ENCODE results near the gene NLK. TPM values are rescaled to one million over a fixed set of nuclear protein-coding genes. Genes with fewer than 3 reads are reported as not detected.

The NLK gene
- polyA plus RNA-seq, 1 experiment, result 24.5 TPM

GRCh38 chr17:28216052-28216451 is 173.6 kb downstream of the NLK start:
- CTCF ChIA-PET, result interaction anchor here (1.1 kb wide), 1 partner anchor 36 kb away, joined by 3 read pairs; no protein-coding TSS in a partner anchor

GRCh38 chr17:28216528-28216927 is 174.1 kb downstream of the NLK start:
- CTCF ChIA-PET, result interaction anchor here (1.1 kb wide), 1 partner anchor 36 kb away, joined by 3 read pairs; no protein-coding TSS in a partner anchor
- TF ChIP-seq CTCF (IDR thresholded peaks at IDR 0.05; ENCODE audit: low read depth, low read length), result no peak
- DNase-seq (ENCODE audit: low read depth, low spot score), result no peak
- Histone ChIP-seq H3K4me3 (ENCODE audit: low read depth, low read length) (no peak overlapping the region), H3K27me3 (ENCODE audit: control insufficient read depth, insufficient read depth, low read length) (no peaks in the 10 kb centered on the region), H3K9me3 (ENCODE audit: control insufficient read depth, insufficient read depth, low read length) (peaks cover 7% of the 10 kb centered on the region; the same call in 1 of the 2 replicates), H3K27ac (ENCODE audit: low read depth, low read length) (no peak overlapping the region)
- POLR2A ChIA-PET, result no interaction called here

More at GRCh38 chr17:28216052-28216451, 173.6 kb downstream of the NLK start:
- Histone ChIP-seq H3K27me3 (ENCODE audit: control insufficient read depth, insufficient read depth, low read length) (no peaks in the 10 kb centered on the region), H3K4me3 (ENCODE audit: low read depth, low read length) (no peak overlapping the region), H3K27ac (ENCODE audit: low read depth, low read length) (no peak overlapping the region), H3K9me3 (ENCODE audit: control insufficient read depth, insufficient read depth, low read length) (peaks cover 10% of the 10 kb centered on the region; the same call in 1 of the 2 replicates)
- TF ChIP-seq CTCF (IDR thresholded peaks at IDR 0.05; ENCODE audit: low read depth, low read length), result no peak
- POLR2A ChIA-PET, result no interaction called here
- no peak for DNase-seq (ENCODE audit: low read depth, low spot score)

GRCh38 chr17:28219771-28220170 is 177.3 kb downstream of the NLK start:
- H3K9me3 ChIP-seq (ENCODE audit: control insufficient read depth, insufficient read depth, low read length), result peaks cover 6% of the 10 kb centered on the region; the same call in 1 of the 2 replicates
- no peak overlapping the region for H3K27ac ChIP-seq (ENCODE audit: low read depth, low read length)
- no peak for DNase-seq (ENCODE audit: low read depth, low spot score)
- no peak overlapping the region for H3K4me3 ChIP-seq (ENCODE audit: low read depth, low read length)
- POLR2A ChIA-PET, result no interaction called here
- H3K27me3 ChIP-seq (ENCODE audit: control insufficient read depth, insufficient read depth, low read length), result no peaks in the 10 kb centered on the region
- CTCF ChIA-PET, result interaction anchor here (0.6 kb wide), 1 partner anchor 29 kb away, joined by 4 read pairs; no protein-coding TSS in a partner anchor
- no peak for TF ChIP-seq CTCF (IDR thresholded peaks at IDR 0.05; ENCODE audit: low read depth, low read length)

- Histone ChIP-seq H3K9me3 (ENCODE audit: control insufficient read depth, insufficient read depth, low read length) (peaks cover 6% of the 10 kb centered on the region; the same call in 1 of the 2 replicates), H3K27ac (ENCODE audit: low read depth, low read length) (no peak overlapping the region), H3K4me3 (ENCODE audit: low read depth, low read length) (no peak overlapping the region), H3K27me3 (ENCODE audit: control insufficient read depth, insufficient read depth, low read length) (peaks cover 3% of the 10 kb centered on the region)
- ChIA-PET POLR2A (no interaction called here), CTCF (interaction anchor here (1.3 kb wide), 1 partner anchor 11 kb away, joined by 4 read pairs; no protein-coding TSS in a partner anchor)
- no peak for DNase-seq (ENCODE audit: low read depth, low spot score)
- no peak for TF ChIP-seq CTCF (IDR thresholded peaks at IDR 0.05; ENCODE audit: low read depth, low read length)
Observed at GRCh38 chr17:28221751-28222414, 179.4 kb downstream of the NLK start.

- DNase-seq (ENCODE audit: low read depth, low spot score), result no peak
- TF ChIP-seq CTCF (IDR thresholded peaks at IDR 0.05; ENCODE audit: low read depth, low read length), result no peak
- Histone ChIP-seq H3K9me3 (ENCODE audit: control insufficient read depth, insufficient read depth, low read length) (peaks cover 6% of the 10 kb centered on the region; the same call in 1 of the 2 replicates), H3K27me3 (ENCODE audit: control insufficient read depth, insufficient read depth, low read length) (peaks cover 28% of the 10 kb centered on the region), H3K27ac (ENCODE audit: low read depth, low read length) (no peak overlapping the region), H3K4me3 (ENCODE audit: low read depth, low read length) (no peak overlapping the region)
- ChIA-PET POLR2A (no interaction called here), CTCF (no interaction called here)
Observed at GRCh38 chr17:28225271-28225670, 182.8 kb downstream of the NLK start.
